HG02610 (cell line): ENCODE measurements around the gene JAM3.

ENCODE experiments used
- ATAC-seq: cut with Tn5 transposase; IDR thresholded peaks from one replicate; pipeline ENCODE4 v1.9.1; 2021; ENCODE audit warnings: mild to moderate bottlenecking, moderate library complexity; ENCODE audit not compliant: unreplicated experiment

Gene JAM3

GRCh38 chr11:134038897-134039470, 29.9 kb upstream of the JAM3 start:
- ATAC-seq = no peak

GRCh38 chr11:134039726-134040385, 29.0 kb upstream of the JAM3 start:
- ATAC-seq = no peak

GRCh38 chr11:134040386-134041302, 28.2 kb upstream of the JAM3 start:
- no peak for ATAC-seq

GRCh38 chr11:134041349-134041748, 27.5 kb upstream of the JAM3 start:
- ATAC-seq = no peak

GRCh38 chr11:134041791-134042696, 26.8 kb upstream of the JAM3 start:
- no peak for ATAC-seq

GRCh38 chr11:134043821-134044420, 25.0 kb upstream of the JAM3 start:
- no peak for ATAC-seq

GRCh38 chr11:134044514-134045284, 24.2 kb upstream of the JAM3 start:
- ATAC-seq = no peak

- ATAC-seq = no peak
Observed at GRCh38 chr11:134045799-134046635, 22.9 kb upstream of the JAM3 start.

GRCh38 chr11:134046681-134047449, 22.0 kb upstream of the JAM3 start:
- no peak for ATAC-seq

- ATAC-seq = no peak
Observed at GRCh38 chr11:134047586-134047999, 21.3 kb upstream of the JAM3 start.

GRCh38 chr11:134048028-134048427, 20.8 kb upstream of the JAM3 start:
- ATAC-seq = no peak

GRCh38 chr11:134049303-134049702, 19.6 kb upstream of the JAM3 start:
- no peak for ATAC-seq

- ATAC-seq = peak; percentile 87
Observed at GRCh38 chr11:134050541-134051383, 18.1 kb upstream of the JAM3 start.

GRCh38 chr11:134052395-134052987, 16.4 kb upstream of the JAM3 start:
- no peak for ATAC-seq

- ATAC-seq = no peak
Observed at GRCh38 chr11:134052988-134053945, 15.6 kb upstream of the JAM3 start.

- ATAC-seq = no peak
Observed at GRCh38 chr11:134055029-134055428, 13.8 kb upstream of the JAM3 start.
